ENCODE data around the gene MYO5A.

Gene MYO5A

GRCh38 chr15:52289629-52290081 is 239.0 kb downstream of the MYO5A start:
- Histone ChIP-seq H4K20me1 (ENCODE audit: insufficient read depth, low read length) (no peaks in the 10 kb centered on the region), H3K9me2 (replicated peaks; ENCODE audit: insufficient read depth, low read length) (no peaks in the 10 kb centered on the region), H3K36me3 (replicated peaks; ENCODE audit: insufficient read depth, low read length) (no peaks in the 10 kb centered on the region), H3K9ac (ENCODE audit: low read length) (no peak overlapping the region), H3K4me2 (ENCODE audit: low read depth, low read length) (peak overlapping the region; percentile 5; the same call in 1 of the 2 replicates), H2AFZ (ENCODE audit: low read length) (no peak overlapping the region), H3K4me1 (ENCODE audit: low read length) (peaks cover 43% of the 10 kb centered on the region), H3K4me3 (ENCODE audit: low read length) (no peak overlapping the region), H3K27me3 (replicated peaks; ENCODE audit: insufficient read depth, low read length) (no peaks in the 10 kb centered on the region), H3K79me2 (ENCODE audit: low read length) (peaks cover 41% of the 10 kb centered on the region), H3K9me3 (replicated peaks; ENCODE audit: insufficient read depth, low read length) (no peaks in the 10 kb centered on the region), H3F3A (ENCODE audit: insufficient read depth, low read length) (peaks cover 25% of the 10 kb centered on the region), H3K27ac (ENCODE audit: low read length) (peak overlapping the region; percentile 23; the same call in 1 of the 2 replicates)
- TF ChIP-seq EZH2 (optimal IDR thresholded peaks at IDR 0.05; ENCODE audit: low read depth, low read length) = no peak
- no peak for TF ChIP-seq EZH2phosphoT487 (IDR thresholded peaks at IDR 0.05; ENCODE audit: low read length)
- TF ChIP-seq, protein P1, sequence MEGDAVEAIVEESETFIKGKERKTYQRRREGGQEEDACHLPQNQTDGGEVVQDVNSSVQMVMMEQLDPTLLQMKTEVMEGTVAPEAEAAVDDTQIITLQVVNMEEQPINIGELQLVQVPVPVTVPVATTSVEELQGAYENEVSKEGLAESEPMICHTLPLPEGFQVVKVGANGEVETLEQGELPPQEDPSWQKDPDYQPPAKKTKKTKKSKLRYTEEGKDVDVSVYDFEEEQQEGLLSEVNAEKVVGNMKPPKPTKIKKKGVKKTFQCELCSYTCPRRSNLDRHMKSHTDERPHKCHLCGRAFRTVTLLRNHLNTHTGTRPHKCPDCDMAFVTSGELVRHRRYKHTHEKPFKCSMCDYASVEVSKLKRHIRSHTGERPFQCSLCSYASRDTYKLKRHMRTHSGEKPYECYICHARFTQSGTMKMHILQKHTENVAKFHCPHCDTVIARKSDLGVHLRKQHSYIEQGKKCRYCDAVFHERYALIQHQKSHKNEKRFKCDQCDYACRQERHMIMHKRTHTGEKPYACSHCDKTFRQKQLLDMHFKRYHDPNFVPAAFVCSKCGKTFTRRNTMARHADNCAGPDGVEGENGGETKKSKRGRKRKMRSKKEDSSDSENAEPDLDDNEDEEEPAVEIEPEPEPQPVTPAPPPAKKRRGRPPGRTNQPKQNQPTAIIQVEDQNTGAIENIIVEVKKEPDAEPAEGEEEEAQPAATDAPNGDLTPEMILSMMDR (IDR thresholded peaks at IDR 0.05; ENCODE audit: low read length) = no peak
- no peak for DNase-seq

DNA sequence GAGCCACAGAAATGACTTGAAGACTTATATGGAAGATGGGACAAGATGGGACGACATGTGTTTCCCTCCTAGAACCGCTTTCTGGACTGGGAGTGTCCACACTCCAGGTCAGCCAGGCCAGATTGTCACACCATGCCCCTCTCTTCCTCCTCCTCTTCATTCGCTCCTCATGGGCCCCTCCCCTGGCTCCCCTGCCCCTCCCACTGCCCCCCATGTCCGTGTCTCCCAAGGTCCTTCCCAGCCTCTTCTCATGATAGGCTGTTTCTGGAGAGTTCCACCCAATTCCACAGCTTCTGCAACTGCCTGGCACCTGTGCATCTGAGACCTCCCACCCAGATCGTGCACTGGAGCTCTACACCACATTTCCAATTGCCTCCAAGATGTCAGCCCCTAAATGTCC is 239.7 kb downstream of the MYO5A start:
- H3K9me3 ChIP-seq (replicated peaks; ENCODE audit: insufficient read depth, low read length) = no peaks in the 10 kb centered on the region
- H3F3A ChIP-seq (ENCODE audit: insufficient read depth, low read length) = peaks cover 18% of the 10 kb centered on the region
- H2AFZ ChIP-seq (ENCODE audit: low read length) = no peak overlapping the region
- no peak overlapping the region for H3K4me3 ChIP-seq (ENCODE audit: low read length)
- TF ChIP-seq, protein P1 (IDR thresholded peaks at IDR 0.05; ENCODE audit: low read length) = no peak
- TF ChIP-seq EZH2 (optimal IDR thresholded peaks at IDR 0.05; ENCODE audit: low read depth, low read length) (no peak), EZH2phosphoT487 (IDR thresholded peaks at IDR 0.05; ENCODE audit: low read length) (no peak)
- no peak for DNase-seq
- H4K20me1 ChIP-seq (ENCODE audit: insufficient read depth, low read length) = no peaks in the 10 kb centered on the region
- H3K9ac ChIP-seq (ENCODE audit: low read length) = no peak overlapping the region
- no peak overlapping the region for H3K4me2 ChIP-seq (ENCODE audit: low read depth, low read length)
- no peaks in the 10 kb centered on the region for H3K9me2 ChIP-seq (replicated peaks; ENCODE audit: insufficient read depth, low read length)
- no peaks in the 10 kb centered on the region for H3K27me3 ChIP-seq (replicated peaks; ENCODE audit: insufficient read depth, low read length)
- peaks cover 42% of the 10 kb centered on the region for H3K4me1 ChIP-seq (ENCODE audit: low read length)
- H3K27ac ChIP-seq (ENCODE audit: low read length) = no peak overlapping the region
- peaks cover 41% of the 10 kb centered on the region for H3K79me2 ChIP-seq (ENCODE audit: low read length)
- H3K36me3 ChIP-seq (replicated peaks; ENCODE audit: insufficient read depth, low read length) = no peaks in the 10 kb centered on the region

DNA sequence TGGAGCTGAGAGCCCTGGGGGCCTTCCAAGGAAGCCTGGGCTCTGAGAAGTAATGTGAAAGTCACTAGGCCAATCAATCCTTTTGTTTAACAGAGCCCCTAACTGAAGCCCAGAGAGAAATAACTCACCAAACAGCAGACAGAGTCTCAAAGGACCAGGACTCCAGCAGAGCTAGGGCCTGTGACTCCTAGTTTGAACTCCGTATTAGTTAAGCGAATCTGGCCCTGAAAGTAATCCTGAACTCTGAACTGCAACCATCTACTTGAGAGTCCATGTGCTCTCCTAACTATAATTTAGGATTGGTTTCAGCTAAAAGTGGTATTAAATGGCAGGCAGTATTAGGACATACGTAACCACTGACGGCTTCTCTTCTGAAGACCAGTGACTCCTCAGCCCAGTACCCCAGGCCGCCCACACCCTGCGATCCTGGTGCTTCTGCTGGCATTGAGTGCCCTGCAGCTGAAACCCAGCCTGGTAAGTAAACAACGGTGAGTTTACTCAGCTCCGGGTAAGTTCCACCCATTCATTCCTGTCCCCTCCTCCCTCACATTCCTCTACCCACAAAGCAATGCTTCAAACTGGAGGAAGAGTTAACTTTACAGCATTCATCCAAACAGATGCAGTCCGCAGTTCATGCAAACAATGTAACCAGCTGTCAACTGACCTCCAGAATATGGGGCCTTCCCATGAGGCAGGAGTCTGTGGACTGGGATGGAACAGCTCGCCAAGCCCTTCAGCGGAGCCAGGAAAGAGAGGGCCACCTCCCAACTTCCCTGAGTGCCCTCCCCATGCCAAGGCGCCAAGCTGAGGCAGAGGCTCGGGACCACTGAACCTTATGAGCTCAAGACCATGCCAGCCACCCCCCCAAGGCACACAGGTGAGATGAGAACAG is 240.4 kb downstream of the MYO5A start:
- Histone ChIP-seq H3K27ac (ENCODE audit: low read length) (no peak overlapping the region), H4K20me1 (ENCODE audit: insufficient read depth, low read length) (no peaks in the 10 kb centered on the region)

More for the DNA sequence above, 240.4 kb downstream of the MYO5A start:
- no peak overlapping the region for H3K9ac ChIP-seq (ENCODE audit: low read length)
- H3F3A ChIP-seq (ENCODE audit: insufficient read depth, low read length) = peaks cover 12% of the 10 kb centered on the region; the same call in 1 of the 2 replicates
- no peak overlapping the region for H3K4me3 ChIP-seq (ENCODE audit: low read length)
- no peak for TF ChIP-seq EZH2phosphoT487 (IDR thresholded peaks at IDR 0.05; ENCODE audit: low read length)
- TF ChIP-seq EZH2 (optimal IDR thresholded peaks at IDR 0.05; ENCODE audit: low read depth, low read length) = no peak
- TF ChIP-seq, protein P1 (IDR thresholded peaks at IDR 0.05; ENCODE audit: low read length) = no peak
- peaks cover 36% of the 10 kb centered on the region for H3K79me2 ChIP-seq (ENCODE audit: low read length)
- no peaks in the 10 kb centered on the region for H3K9me3 ChIP-seq (replicated peaks; ENCODE audit: insufficient read depth, low read length)
- peaks cover 35% of the 10 kb centered on the region for H3K4me1 ChIP-seq (ENCODE audit: low read length)
- H3K9me2 ChIP-seq (replicated peaks; ENCODE audit: insufficient read depth, low read length) = no peaks in the 10 kb centered on the region
- H3K36me3 ChIP-seq (replicated peaks; ENCODE audit: insufficient read depth, low read length) = no peaks in the 10 kb centered on the region
- no peak overlapping the region for H2AFZ ChIP-seq (ENCODE audit: low read length)
- H3K27me3 ChIP-seq (replicated peaks; ENCODE audit: insufficient read depth, low read length) = no peaks in the 10 kb centered on the region
- no peak overlapping the region for H3K4me2 ChIP-seq (ENCODE audit: low read depth, low read length)
- no peak for DNase-seq

All from MM.1S (cell line).